DND-41 (cell line): Measurements from ENCODE around the gene TGFA.

ENCODE experiments used
- EZH2 ChIP-seq: IDR thresholded peaks from 3 replicates; pipeline ENCODE4 v1.6.1; 2012; ENCODE audit warnings: borderline replicate concordance, low read depth, mild to moderate bottlenecking, moderate library complexity, low read length, inconsistent platforms; ENCODE audit not compliant: severe bottlenecking
- TF ChIP-seq, protein P1 (sequence below): IDR thresholded peaks from 2 replicates; pipeline ENCODE4 v1.5.1; 2012; ENCODE audit warnings: borderline replicate concordance, low read length, moderate library complexity, mild to moderate bottlenecking; ENCODE audit not compliant: poor library complexity, severe bottlenecking; ENCODE audit errors: extremely low read depth

GRCh38 chr2:70557171-70557838, 3.7 kb upstream of the TGFA start:
- TF ChIP-seq, protein P1, sequence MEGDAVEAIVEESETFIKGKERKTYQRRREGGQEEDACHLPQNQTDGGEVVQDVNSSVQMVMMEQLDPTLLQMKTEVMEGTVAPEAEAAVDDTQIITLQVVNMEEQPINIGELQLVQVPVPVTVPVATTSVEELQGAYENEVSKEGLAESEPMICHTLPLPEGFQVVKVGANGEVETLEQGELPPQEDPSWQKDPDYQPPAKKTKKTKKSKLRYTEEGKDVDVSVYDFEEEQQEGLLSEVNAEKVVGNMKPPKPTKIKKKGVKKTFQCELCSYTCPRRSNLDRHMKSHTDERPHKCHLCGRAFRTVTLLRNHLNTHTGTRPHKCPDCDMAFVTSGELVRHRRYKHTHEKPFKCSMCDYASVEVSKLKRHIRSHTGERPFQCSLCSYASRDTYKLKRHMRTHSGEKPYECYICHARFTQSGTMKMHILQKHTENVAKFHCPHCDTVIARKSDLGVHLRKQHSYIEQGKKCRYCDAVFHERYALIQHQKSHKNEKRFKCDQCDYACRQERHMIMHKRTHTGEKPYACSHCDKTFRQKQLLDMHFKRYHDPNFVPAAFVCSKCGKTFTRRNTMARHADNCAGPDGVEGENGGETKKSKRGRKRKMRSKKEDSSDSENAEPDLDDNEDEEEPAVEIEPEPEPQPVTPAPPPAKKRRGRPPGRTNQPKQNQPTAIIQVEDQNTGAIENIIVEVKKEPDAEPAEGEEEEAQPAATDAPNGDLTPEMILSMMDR = no peak
- no peak for TF ChIP-seq EZH2
